HFFc6 (cell line): ENCODE measurements around the gene SYNE4. TPM values are rescaled to one million over a fixed set of nuclear protein-coding genes. Genes with fewer than 3 reads are reported as not detected.

Experiments
- DNase-seq: peaks from one replicate; pipeline ENCODE4 v3.0.0-alpha.2; 2018
- H3K27ac Mint-ChIP-seq: 2 replicates; pipeline ENCODE4 v1.8.0; 2020; ENCODE audit warnings: mild to moderate bottlenecking, mixed read lengths
- H3K27me3 Mint-ChIP-seq: 2 replicates; pipeline ENCODE4 v1.8.0; 2021; ENCODE audit warnings: mild to moderate bottlenecking, moderate library complexity, mixed read lengths; ENCODE audit not compliant: insufficient read depth
- H3K36me3 Mint-ChIP-seq: 2 replicates; pipeline ENCODE4 v1.8.0; 2021; ENCODE audit warnings: low read depth, mixed read lengths
- H3K4me1 Mint-ChIP-seq: 2 replicates; pipeline ENCODE4 v1.8.0; 2020; ENCODE audit warnings: low read depth, mixed read lengths
- H3K4me3 Mint-ChIP-seq: 2 replicates; pipeline ENCODE4 v1.8.0; 2020; ENCODE audit warnings: mild to moderate bottlenecking, moderate library complexity, mixed read lengths
- H3K9me3 Mint-ChIP-seq: 2 replicates; pipeline ENCODE4 v1.8.0; 2020; ENCODE audit warnings: mild to moderate bottlenecking, mixed read lengths
- CTCF ChIP-seq: fragments of 200-600 bp; sonication (generic); IDR thresholded peaks from 2 replicates; pipeline ENCODE4 v1.5.0; 2021; ENCODE audit warnings: antibody characterized with exemption, mild to moderate bottlenecking
- total RNA-seq, 6 experiments: library from RNA; stranded (reverse); fragmentation: NEBNext Ultra II Directional; extraction: Animal tissue kit (Norgen Biotek cat#: 25700); gene quantifications; 2 replicates in 1 of 6; 3 replicates in 5 of 6; pipeline ENCODE4 v1.2.3, GENCODE V29; 2021

Gene SYNE4
- total RNA-seq, 6 experiments from 2014 or later = 0.07 to 0.40 (median 0.29) TPM

DNA sequence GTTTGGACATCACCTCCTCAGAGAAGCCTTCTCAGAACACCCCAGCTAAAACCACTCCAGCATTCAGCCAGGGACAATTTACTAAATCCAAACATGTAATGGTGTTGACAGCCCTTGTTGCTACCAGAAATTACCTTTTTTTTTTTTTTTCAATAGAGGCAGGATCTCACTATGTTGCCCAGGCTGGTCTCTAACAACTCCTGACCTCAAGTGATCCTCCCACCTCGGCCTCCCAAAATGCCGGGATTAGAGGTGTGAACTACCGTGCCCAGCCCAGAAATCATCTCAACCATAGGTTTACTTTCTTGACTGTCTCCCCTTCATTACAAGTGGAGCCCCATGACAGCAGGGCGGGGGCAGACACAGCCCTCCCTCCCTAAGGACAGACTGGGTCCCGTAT lies 14.8 kb upstream of the SYNE4 start:
- no peak for TF ChIP-seq CTCF
- Mint-ChIP-seq H3K27ac (no peak overlapping the region), H3K4me3 (no peak overlapping the region), H3K9me3 (no peaks in the 10 kb centered on the region), H3K27me3 (0 out of 2 replicates have a peak, but pooled peaks cover 1% of the 10 kb centered on the region), H3K4me1 (no peaks in the 10 kb centered on the region), H3K36me3 (peaks cover 26% of the 10 kb centered on the region)
- DNase-seq = no peak

DNA sequence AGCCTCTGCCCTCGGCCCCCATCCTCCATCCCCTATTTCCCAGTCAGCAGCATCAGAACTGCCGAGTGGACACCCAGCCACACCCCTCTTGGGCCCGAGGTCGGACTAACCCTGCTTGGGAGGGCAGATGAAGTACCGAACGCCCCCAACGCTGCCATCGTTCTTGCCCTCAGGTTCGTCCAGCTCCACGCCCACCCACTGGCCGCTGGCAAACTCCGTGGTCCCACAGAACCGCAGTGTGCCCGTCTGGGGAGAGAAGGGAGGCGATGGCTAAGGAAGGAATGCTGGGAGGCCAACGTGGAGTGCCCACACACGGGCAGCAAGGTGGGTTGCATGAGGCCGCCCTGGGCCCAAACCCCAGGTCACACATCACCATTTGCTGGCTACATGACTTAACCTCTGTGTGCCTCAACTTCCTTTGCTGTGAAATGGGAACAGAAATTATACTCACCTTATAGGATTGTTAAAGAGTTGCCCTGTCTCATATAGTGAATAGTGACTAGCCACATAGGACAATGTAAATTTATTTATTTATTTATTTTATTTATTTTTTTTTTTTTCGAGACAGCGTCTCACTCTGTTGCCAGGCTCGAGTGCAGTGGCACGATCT lies 10.6 kb upstream of the SYNE4 start:
- Mint-ChIP-seq H3K4me1 (peaks cover 14% of the 10 kb centered on the region), H3K36me3 (peaks cover 10% of the 10 kb centered on the region; the same call in 1 of the 2 replicates), H3K9me3 (no peaks in the 10 kb centered on the region), H3K27ac (no peak overlapping the region), H3K4me3 (no peak overlapping the region), H3K27me3 (peaks cover 3% of the 10 kb centered on the region)
- no peak for TF ChIP-seq CTCF
- DNase-seq = no peak

- H3K36me3 Mint-ChIP-seq = no peaks in the 10 kb centered on the region
- H3K4me3 Mint-ChIP-seq = peak within 1 kb of the TSS; percentile 99
- H3K4me1 Mint-ChIP-seq = peaks cover 34% of the 10 kb centered on the region
- H3K9me3 Mint-ChIP-seq = no peaks in the 10 kb centered on the region
- H3K27ac Mint-ChIP-seq = peak within 1 kb of the TSS; percentile 91
- TF ChIP-seq CTCF = no peak
- DNase-seq = peak; percentile 98
- peaks cover 5% of the 10 kb centered on the region for H3K27me3 Mint-ChIP-seq
These were observed 5.7 kb upstream of the SYNE4 start, which contains the start of gene ALKBH6 for GRCh38 chr19:36014012-36014924. ALKBH6 (minus strand) TSS chr19:36014213; CDS start chr19:36013397, 816 bp downstream.

GRCh38 chr19:36013280-36014011 lies 4.8 kb upstream of the SYNE4 start:
- Mint-ChIP-seq H3K27me3 (peaks cover 5% of the 10 kb centered on the region), H3K9me3 (no peaks in the 10 kb centered on the region), H3K36me3 (no peaks in the 10 kb centered on the region), H3K4me3 (peak overlapping the region; percentile 99), H3K27ac (peak overlapping the region; percentile 91), H3K4me1 (peaks cover 38% of the 10 kb centered on the region)
- no peak for DNase-seq
- TF ChIP-seq CTCF = no peak

DNA sequence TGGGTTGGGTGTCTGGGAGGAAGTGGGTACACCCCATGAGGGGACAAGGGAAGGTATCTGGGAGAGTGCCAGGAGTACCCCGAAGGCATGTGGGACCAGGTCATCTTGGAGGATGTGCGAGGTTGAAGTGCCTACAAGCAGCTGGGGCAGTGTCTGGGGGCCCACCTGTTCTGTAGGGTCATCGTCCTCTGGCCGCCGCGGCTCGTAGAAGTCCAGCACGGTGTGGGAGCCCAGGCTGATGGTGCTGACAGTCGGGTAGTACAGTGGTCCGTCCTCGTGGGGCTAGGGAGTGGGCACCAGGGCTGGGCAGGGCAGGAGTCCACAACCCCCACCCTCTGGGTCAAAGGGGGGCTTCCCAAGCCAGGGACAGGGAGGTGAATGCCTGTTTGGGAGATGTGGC lies 1.8 kb upstream of the SYNE4 start:
- no peak for TF ChIP-seq CTCF
- DNase-seq = no peak
- H3K4me3 Mint-ChIP-seq = peak overlapping the region; percentile 27; the same call in 1 of the 2 replicates
- peaks cover 4% of the 10 kb centered on the region for H3K27me3 Mint-ChIP-seq
- no peak overlapping the region for H3K27ac Mint-ChIP-seq
- H3K4me1 Mint-ChIP-seq = peaks cover 37% of the 10 kb centered on the region
- no peaks in the 10 kb centered on the region for H3K9me3 Mint-ChIP-seq
- H3K36me3 Mint-ChIP-seq = no peaks in the 10 kb centered on the region
